ENCODE results near the gene GSTT4.

DNA sequence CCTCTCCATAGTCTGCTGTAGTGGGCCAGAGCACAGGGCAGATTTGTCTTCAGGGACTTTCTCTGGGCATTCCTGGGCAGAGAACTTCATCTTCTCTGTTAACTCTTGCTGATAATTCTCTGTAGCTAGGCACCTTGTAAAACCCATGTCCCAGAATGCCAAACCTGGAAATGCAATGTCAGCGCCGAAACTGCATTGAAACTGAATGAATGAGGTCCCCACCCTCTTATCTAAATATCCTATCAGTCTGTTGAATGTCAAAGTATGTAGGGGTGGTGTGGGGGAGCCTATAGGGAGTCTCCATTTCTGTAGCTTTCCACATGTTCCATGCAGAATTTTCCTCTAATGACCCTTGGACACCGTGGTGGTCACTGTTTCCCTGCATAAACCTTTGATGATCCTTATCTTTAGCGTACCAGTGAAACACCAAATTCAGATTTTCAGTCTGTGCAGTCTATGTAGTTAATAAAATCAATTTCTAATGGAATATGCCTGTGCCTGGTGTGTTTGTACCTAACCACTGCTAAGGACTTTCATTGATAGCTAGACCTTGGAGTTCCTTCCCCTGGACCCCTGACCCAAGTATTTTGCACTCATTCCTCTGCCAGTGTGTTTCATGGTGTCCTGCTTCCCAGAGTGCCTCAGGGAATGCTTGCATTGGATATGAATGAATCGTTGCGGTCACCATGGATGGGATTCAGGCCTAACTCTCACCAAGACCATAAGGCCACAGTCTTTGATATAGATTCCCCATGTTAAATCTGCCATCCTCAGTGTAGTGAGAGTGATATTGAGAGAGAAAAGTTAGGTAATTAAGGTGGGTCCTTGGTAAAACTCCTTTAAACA is 3.4 kb upstream of the GSTT4 start:
- TF ChIP-seq, protein P1, sequence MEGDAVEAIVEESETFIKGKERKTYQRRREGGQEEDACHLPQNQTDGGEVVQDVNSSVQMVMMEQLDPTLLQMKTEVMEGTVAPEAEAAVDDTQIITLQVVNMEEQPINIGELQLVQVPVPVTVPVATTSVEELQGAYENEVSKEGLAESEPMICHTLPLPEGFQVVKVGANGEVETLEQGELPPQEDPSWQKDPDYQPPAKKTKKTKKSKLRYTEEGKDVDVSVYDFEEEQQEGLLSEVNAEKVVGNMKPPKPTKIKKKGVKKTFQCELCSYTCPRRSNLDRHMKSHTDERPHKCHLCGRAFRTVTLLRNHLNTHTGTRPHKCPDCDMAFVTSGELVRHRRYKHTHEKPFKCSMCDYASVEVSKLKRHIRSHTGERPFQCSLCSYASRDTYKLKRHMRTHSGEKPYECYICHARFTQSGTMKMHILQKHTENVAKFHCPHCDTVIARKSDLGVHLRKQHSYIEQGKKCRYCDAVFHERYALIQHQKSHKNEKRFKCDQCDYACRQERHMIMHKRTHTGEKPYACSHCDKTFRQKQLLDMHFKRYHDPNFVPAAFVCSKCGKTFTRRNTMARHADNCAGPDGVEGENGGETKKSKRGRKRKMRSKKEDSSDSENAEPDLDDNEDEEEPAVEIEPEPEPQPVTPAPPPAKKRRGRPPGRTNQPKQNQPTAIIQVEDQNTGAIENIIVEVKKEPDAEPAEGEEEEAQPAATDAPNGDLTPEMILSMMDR (IDR thresholded peaks at IDR 0.05; ENCODE audit: low read depth, low read length, poor library complexity, severe bottlenecking) = no peak
- no peak for TF ChIP-seq EZH2phosphoT487 (IDR thresholded peaks at IDR 0.05; ENCODE audit: borderline replicate concordance, low read length)
